Measurements from ENCODE around the gene DHH. TPM values are rescaled to one million over a fixed set of nuclear protein-coding genes. Genes with fewer than 3 reads are reported as not detected.

Gene DHH
- total RNA-seq, 2 experiments from 2014 or later, result 0.14 TPM; not detected in 1

GRCh38 chr12:49092816-49093406 is 1.7 kb downstream of the DHH start:
- CTCF ChIA-PET, result interaction anchor here (0.5 to 10.5 kb wide), 20 partner anchors 8 to 255 kb away, joined by 3 to 220 read pairs (median 6); partner anchors contain the start of gene RHEBL1
- Mint-ChIP-seq H3K36me3 (ENCODE audit: low read depth) (peaks cover 4% of the 10 kb centered on the region), H3K4me3 (no peak overlapping the region), H3K27ac (no peak overlapping the region), H3K4me1 (ENCODE audit: low read depth) (peaks cover 43% of the 10 kb centered on the region), H3K27me3 (peaks cover 61% of the 10 kb centered on the region), H3K9me3 (no peaks in the 10 kb centered on the region)
- no peak for TF ChIP-seq CTCF (IDR thresholded peaks at IDR 0.05)
- ATAC-seq (no peak), DNase-seq (no peak)
- intact Hi-C loops (cut with micrococcal nuclease), result loop anchor here (5.0 to 10.0 kb wide), 2 partner anchors 96 to 142 kb away; partner anchors contain the start of gene DDN
- POLR2A ChIA-PET, result interaction anchor here (0.8 to 4.6 kb wide), 7 partner anchors 10 to 94 kb away, joined by 3 to 34 read pairs (median 10); partner anchors contain the start of genes DDN, KMT2D and TUBA1B

GRCh38 chr12:49092086-49092815 is 2.4 kb downstream of the DHH start:
- Mint-ChIP-seq H3K4me1 (ENCODE audit: low read depth) (peaks cover 50% of the 10 kb centered on the region), H3K4me3 (no peak overlapping the region), H3K36me3 (ENCODE audit: low read depth) (peaks cover 2% of the 10 kb centered on the region), H3K27ac (no peak overlapping the region), H3K9me3 (no peaks in the 10 kb centered on the region), H3K27me3 (peaks cover 63% of the 10 kb centered on the region)
- peak; percentile 83 for DNase-seq
- intact Hi-C loops (cut with micrococcal nuclease), result loop anchor here (5.0 to 10.0 kb wide), 2 partner anchors 95 to 143 kb away; partner anchors contain the start of gene DDN
- peak; percentile 76 for TF ChIP-seq CTCF (IDR thresholded peaks at IDR 0.05)
- peak; percentile 45 for ATAC-seq
- POLR2A ChIA-PET, result interaction anchor here (0.6 to 4.6 kb wide), 9 partner anchors 10 to 173 kb away, joined by 3 to 34 read pairs (median 5); partner anchors contain the start of genes DDN, KMT2D and TUBA1B
- CTCF ChIA-PET, result interaction anchor here (0.5 to 10.5 kb wide), 21 partner anchors 9 to 1087 kb away, joined by 3 to 220 read pairs (median 6); partner anchors contain the start of gene RHEBL1

GRCh38 chr12:49091836-49092085 is 2.8 kb downstream of the DHH start:
- CTCF ChIA-PET, result interaction anchor here (0.7 to 10.5 kb wide), 16 partner anchors 9 to 1087 kb away, joined by 3 to 220 read pairs (median 6); partner anchors contain the start of gene RHEBL1
- peaks cover 50% of the 10 kb centered on the region for H3K4me1 Mint-ChIP-seq (ENCODE audit: low read depth)

GRCh38 chr12:49091056-49091835 is 3.4 kb downstream of the DHH start:
- intact Hi-C loops (cut with micrococcal nuclease), result loop anchor here (5.0 to 10.0 kb wide), 2 partner anchors 94 to 144 kb away; partner anchors contain the start of gene DDN
- POLR2A ChIA-PET, result interaction anchor here (0.6 to 4.6 kb wide), 6 partner anchors 12 to 151 kb away, joined by 3 to 34 read pairs (median 7); partner anchors contain the start of genes KMT2D and TUBA1B
- DNase-seq, result no peak
- no peak for TF ChIP-seq CTCF (IDR thresholded peaks at IDR 0.05)
- ATAC-seq, result no peak
- no peaks in the 10 kb centered on the region for H3K36me3 Mint-ChIP-seq (ENCODE audit: low read depth)
- H3K4me3 Mint-ChIP-seq, result no peak overlapping the region
- H3K4me1 Mint-ChIP-seq (ENCODE audit: low read depth), result peaks cover 50% of the 10 kb centered on the region
- CTCF ChIA-PET, result interaction anchor here (0.7 to 10.5 kb wide), 14 partner anchors 10 to 1086 kb away, joined by 3 to 220 read pairs (median 8); partner anchors contain the start of gene RHEBL1
- no peaks in the 10 kb centered on the region for H3K9me3 Mint-ChIP-seq
- peaks cover 63% of the 10 kb centered on the region for H3K27me3 Mint-ChIP-seq
- no peak overlapping the region for H3K27ac Mint-ChIP-seq

More at GRCh38 chr12:49091836-49092085, 2.8 kb downstream of the DHH start:
- H3K36me3 Mint-ChIP-seq (ENCODE audit: low read depth), result peaks cover 2% of the 10 kb centered on the region
- DNase-seq (no peak), ATAC-seq (no peak)
- no peak overlapping the region for H3K4me3 Mint-ChIP-seq
- intact Hi-C loops (cut with micrococcal nuclease), result loop anchor here (5.0 to 10.0 kb wide), 2 partner anchors 94 to 143 kb away; partner anchors contain the start of gene DDN
- POLR2A ChIA-PET, result interaction anchor here (0.6 to 4.6 kb wide), 8 partner anchors 11 to 174 kb away, joined by 3 to 34 read pairs (median 4); partner anchors contain the start of genes KMT2D and TUBA1B
- no peaks in the 10 kb centered on the region for H3K9me3 Mint-ChIP-seq
- no peak for TF ChIP-seq CTCF (IDR thresholded peaks at IDR 0.05)
- H3K27ac Mint-ChIP-seq, result no peak overlapping the region
- peaks cover 63% of the 10 kb centered on the region for H3K27me3 Mint-ChIP-seq

All from activated CD8-positive, alpha-beta T cell treated with anti-CD3 and anti-CD28 coated beads for 36 hours (primary cell).